ENCODE measurements around the gene SORBS2.

DNA sequence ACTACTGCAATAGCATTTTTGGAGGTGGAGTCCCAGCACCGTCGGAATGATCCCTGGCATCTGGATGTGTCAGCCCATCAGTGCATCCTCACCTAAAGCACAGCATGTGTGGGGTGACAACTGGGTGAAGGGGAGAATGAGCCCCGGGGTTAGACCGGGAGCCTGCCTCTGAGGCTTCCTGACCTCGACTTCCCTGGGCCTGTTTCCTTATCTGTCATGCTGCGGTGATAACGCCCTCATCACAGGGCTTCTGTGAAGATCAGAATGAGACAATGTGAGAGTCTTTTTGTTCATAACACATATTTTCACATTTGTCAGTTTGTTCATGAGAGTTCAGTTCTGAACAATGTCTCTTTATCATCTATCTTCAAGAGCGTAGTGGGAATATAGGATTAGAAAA, 245.6 kb downstream of the SORBS2 start:
- TF ChIP-seq POLR2A (IDR thresholded peaks at IDR 0.05) (no peak), POLR2AphosphoS5 (IDR thresholded peaks at IDR 0.05; ENCODE audit: insufficient read depth in 1 of 2, low read depth in 1 of 2) (no peak)
- TF ChIP-seq, protein P1, sequence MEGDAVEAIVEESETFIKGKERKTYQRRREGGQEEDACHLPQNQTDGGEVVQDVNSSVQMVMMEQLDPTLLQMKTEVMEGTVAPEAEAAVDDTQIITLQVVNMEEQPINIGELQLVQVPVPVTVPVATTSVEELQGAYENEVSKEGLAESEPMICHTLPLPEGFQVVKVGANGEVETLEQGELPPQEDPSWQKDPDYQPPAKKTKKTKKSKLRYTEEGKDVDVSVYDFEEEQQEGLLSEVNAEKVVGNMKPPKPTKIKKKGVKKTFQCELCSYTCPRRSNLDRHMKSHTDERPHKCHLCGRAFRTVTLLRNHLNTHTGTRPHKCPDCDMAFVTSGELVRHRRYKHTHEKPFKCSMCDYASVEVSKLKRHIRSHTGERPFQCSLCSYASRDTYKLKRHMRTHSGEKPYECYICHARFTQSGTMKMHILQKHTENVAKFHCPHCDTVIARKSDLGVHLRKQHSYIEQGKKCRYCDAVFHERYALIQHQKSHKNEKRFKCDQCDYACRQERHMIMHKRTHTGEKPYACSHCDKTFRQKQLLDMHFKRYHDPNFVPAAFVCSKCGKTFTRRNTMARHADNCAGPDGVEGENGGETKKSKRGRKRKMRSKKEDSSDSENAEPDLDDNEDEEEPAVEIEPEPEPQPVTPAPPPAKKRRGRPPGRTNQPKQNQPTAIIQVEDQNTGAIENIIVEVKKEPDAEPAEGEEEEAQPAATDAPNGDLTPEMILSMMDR (IDR thresholded peaks at IDR 0.05): no peak
